ENCODE measurements around the gene RASSF6. TPM values are rescaled to one million over a fixed set of nuclear protein-coding genes. Genes with fewer than 3 reads are reported as not detected.

RASSF6 gene
- total and polyA plus RNA-seq, 2 of the 8 experiments (the other 6 are each of a cell fraction or from before 2014, with no cell fraction given), result 0.03 to 0.28 TPM

- TF ChIP-seq CHD7 (IDR thresholded peaks at IDR 0.05; ENCODE audit: insufficient replicate concordance, low read length), result no peak
- no peak for TF ChIP-seq MAFK (IDR thresholded peaks at IDR 0.05; ENCODE audit: low read depth, low read length)
- TF ChIP-seq YY1 (IDR thresholded peaks at IDR 0.05; ENCODE audit: low read depth, low read length), result no peak
- no peak for TF ChIP-seq ASH2L (IDR thresholded peaks at IDR 0.05; ENCODE audit: low read length)
- no peak for TF ChIP-seq CBX8 (IDR thresholded peaks at IDR 0.05; ENCODE audit: borderline replicate concordance, low read depth, low read length)
- TF ChIP-seq, protein P1, sequence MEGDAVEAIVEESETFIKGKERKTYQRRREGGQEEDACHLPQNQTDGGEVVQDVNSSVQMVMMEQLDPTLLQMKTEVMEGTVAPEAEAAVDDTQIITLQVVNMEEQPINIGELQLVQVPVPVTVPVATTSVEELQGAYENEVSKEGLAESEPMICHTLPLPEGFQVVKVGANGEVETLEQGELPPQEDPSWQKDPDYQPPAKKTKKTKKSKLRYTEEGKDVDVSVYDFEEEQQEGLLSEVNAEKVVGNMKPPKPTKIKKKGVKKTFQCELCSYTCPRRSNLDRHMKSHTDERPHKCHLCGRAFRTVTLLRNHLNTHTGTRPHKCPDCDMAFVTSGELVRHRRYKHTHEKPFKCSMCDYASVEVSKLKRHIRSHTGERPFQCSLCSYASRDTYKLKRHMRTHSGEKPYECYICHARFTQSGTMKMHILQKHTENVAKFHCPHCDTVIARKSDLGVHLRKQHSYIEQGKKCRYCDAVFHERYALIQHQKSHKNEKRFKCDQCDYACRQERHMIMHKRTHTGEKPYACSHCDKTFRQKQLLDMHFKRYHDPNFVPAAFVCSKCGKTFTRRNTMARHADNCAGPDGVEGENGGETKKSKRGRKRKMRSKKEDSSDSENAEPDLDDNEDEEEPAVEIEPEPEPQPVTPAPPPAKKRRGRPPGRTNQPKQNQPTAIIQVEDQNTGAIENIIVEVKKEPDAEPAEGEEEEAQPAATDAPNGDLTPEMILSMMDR (IDR thresholded peaks at IDR 0.05; ENCODE audit: control extremely low read depth in 1 of 3, insufficient read depth in 1 of 3, low read depth in 1 of 3, low read length in 3 of 3), result no peak
- TF ChIP-seq SP4 (IDR thresholded peaks at IDR 0.05; ENCODE audit: low read length), result no peak
- TF ChIP-seq POLR2AphosphoS5 (IDR thresholded peaks at IDR 0.05; ENCODE audit: low read depth, low read length), result no peak
These were observed 7.1 kb downstream of the RASSF6 start (continued) for GRCh38 chr4:73613130-73613529.

Data from H1 (cell line).